Measurements from ENCODE around the gene STXBP5.

GRCh38 chr6:147177286-147177685 is 26.9 kb upstream of the STXBP5 start:
- TF ChIP-seq ZNF777 (tag by site-specific recombination; IDR thresholded peaks at IDR 0.05; ENCODE audit: borderline replicate concordance) (no peak), ZNF701 (tag by site-specific recombination; IDR thresholded peaks at IDR 0.05) (no peak), ZNF274 (IDR thresholded peaks at IDR 0.05; ENCODE audit: low read length) (no peak), ZNF274 (tag by site-specific recombination; IDR thresholded peaks at IDR 0.05; ENCODE audit: borderline replicate concordance) (no peak), ZNF239 (tag by site-specific recombination; IDR thresholded peaks at IDR 0.05) (no peak), CTCF (tag by site-specific recombination; IDR thresholded peaks at IDR 0.05) (no peak), HOXA7 (CRISPR knock-in tag; IDR thresholded peaks at IDR 0.05; ENCODE audit: borderline replicate concordance) (no peak), REST (tag by site-specific recombination; IDR thresholded peaks at IDR 0.05) (no peak), SALL2 (tag by site-specific recombination; IDR thresholded peaks at IDR 0.05; ENCODE audit: borderline replicate concordance) (no peak), TCF7L2 (IDR thresholded peaks at IDR 0.05; ENCODE audit: borderline replicate concordance, low read depth, low read length) (no peak), PATZ1 (tag by site-specific recombination; IDR thresholded peaks at IDR 0.05) (no peak), ZNF580 (tag by site-specific recombination; IDR thresholded peaks at IDR 0.05) (no peak), ZNF626 (tag by site-specific recombination; IDR thresholded peaks at IDR 0.05) (no peak), ZSCAN30 (tag by site-specific recombination; IDR thresholded peaks at IDR 0.05) (no peak), ZBTB20 (tag by site-specific recombination; IDR thresholded peaks at IDR 0.05) (no peak)

All from HEK293 (cell line).